Esophagus muscularis mucosa (tissue), 3 donors: ENCODE data around the gene GRIK4.

Source experiments
- POLR2AphosphoS5 ChIP-seq, 2 donors: sonication (generic); formaldehyde crosslinking; IDR thresholded peaks; one replicate each; pipeline ENCODE4 v1.6.1; 2017; ENCODE audit warnings: antibody characterized with exemption in 2 of 2
- TF ChIP-seq, protein P1 (sequence below), 3 experiments: fragments of 200-600 bp in 2 of 3; fragments of 450-650 bp in 1 of 3; sonication (generic) in 2 of 3; IDR thresholded peaks; one replicate each; pipeline ENCODE4 v1.5.1; 2017 to 2019; ENCODE audit warnings: antibody characterized with exemption in 3 of 3, mild to moderate bottlenecking in 2 of 3, moderate library complexity in 1 of 3

DNA sequence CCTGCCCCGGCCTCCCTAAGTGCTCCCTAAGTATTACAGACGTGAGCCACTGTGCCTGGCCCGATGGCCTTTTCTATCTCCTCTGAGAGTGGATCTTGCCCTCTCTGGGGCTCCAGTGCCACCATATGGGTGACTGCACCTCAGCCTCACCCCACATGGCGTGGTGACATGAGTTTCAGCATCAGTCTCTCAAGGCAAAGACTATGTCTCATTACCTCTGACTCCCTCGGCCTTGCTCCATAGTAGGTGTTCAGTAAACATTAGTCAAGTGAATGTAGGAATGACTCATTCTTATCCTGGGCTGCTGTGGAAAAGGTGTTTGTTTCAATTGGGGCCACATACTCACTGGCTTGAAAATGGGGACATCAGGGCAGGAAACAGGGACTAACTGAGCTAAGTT, 168.8 kb downstream of the GRIK4 start:
- TF ChIP-seq POLR2AphosphoS5 (IDR thresholded peaks at IDR 0.05) = no peak
- TF ChIP-seq, protein P1, sequence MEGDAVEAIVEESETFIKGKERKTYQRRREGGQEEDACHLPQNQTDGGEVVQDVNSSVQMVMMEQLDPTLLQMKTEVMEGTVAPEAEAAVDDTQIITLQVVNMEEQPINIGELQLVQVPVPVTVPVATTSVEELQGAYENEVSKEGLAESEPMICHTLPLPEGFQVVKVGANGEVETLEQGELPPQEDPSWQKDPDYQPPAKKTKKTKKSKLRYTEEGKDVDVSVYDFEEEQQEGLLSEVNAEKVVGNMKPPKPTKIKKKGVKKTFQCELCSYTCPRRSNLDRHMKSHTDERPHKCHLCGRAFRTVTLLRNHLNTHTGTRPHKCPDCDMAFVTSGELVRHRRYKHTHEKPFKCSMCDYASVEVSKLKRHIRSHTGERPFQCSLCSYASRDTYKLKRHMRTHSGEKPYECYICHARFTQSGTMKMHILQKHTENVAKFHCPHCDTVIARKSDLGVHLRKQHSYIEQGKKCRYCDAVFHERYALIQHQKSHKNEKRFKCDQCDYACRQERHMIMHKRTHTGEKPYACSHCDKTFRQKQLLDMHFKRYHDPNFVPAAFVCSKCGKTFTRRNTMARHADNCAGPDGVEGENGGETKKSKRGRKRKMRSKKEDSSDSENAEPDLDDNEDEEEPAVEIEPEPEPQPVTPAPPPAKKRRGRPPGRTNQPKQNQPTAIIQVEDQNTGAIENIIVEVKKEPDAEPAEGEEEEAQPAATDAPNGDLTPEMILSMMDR (IDR thresholded peaks at IDR 0.05) = no peak
